Thyroid gland (tissue), 4 donors: ENCODE measurements around the gene ABO.

Experiments used
- POLR2A ChIP-seq, 2 donors: fragments of 450-650 bp; IDR thresholded peaks; one replicate each; pipeline ENCODE4 v1.6.1; 2017; ENCODE audit warnings: antibody characterized with exemption in 2 of 2, mild to moderate bottlenecking in 2 of 2, moderate library complexity in 1 of 2
- TF ChIP-seq, protein P1 (sequence below), 6 experiments: fragments of 200-600 bp in 3 of 6; fragments of 450-650 bp in 3 of 6; sonication (generic) in 3 of 6; IDR thresholded peaks; one replicate each; pipeline ENCODE4 v1.5.1; 2016 to 2019; ENCODE audit warnings: antibody characterized with exemption in 6 of 6, mild to moderate bottlenecking in 2 of 6, inconsistent platforms in 1 of 6, moderate library complexity in 1 of 6

- TF ChIP-seq, protein P1, sequence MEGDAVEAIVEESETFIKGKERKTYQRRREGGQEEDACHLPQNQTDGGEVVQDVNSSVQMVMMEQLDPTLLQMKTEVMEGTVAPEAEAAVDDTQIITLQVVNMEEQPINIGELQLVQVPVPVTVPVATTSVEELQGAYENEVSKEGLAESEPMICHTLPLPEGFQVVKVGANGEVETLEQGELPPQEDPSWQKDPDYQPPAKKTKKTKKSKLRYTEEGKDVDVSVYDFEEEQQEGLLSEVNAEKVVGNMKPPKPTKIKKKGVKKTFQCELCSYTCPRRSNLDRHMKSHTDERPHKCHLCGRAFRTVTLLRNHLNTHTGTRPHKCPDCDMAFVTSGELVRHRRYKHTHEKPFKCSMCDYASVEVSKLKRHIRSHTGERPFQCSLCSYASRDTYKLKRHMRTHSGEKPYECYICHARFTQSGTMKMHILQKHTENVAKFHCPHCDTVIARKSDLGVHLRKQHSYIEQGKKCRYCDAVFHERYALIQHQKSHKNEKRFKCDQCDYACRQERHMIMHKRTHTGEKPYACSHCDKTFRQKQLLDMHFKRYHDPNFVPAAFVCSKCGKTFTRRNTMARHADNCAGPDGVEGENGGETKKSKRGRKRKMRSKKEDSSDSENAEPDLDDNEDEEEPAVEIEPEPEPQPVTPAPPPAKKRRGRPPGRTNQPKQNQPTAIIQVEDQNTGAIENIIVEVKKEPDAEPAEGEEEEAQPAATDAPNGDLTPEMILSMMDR (IDR thresholded peaks at IDR 0.05): no peak
- no peak for TF ChIP-seq POLR2A (IDR thresholded peaks at IDR 0.05)
These were observed 12.8 kb downstream of the ABO start for GRCh38 chr9:133262226-133262625.
